Erythroblast (primary cell): ENCODE results near the gene SLC25A29.

Experiments
- GATA1 ChIP-seq: IDR thresholded peaks from 2 replicates; pipeline ENCODE4 v1.6.1; 2011; ENCODE audit warnings: low read depth, mild to moderate bottlenecking, control low read depth, low read length, moderate library complexity
- POLR2A ChIP-seq: IDR thresholded peaks from 2 replicates; pipeline ENCODE4 v1.6.1; 2011; ENCODE audit warnings: mild to moderate bottlenecking, low read length

- TF ChIP-seq POLR2A (no peak), GATA1 (no peak)
Measured at GRCh38 chr14:100323942-100324307, 17.7 kb upstream of the SLC25A29 start.
